Activated CD8-positive, alpha-beta T cell treated with anti-CD3 and anti-CD28 coated beads for 36 hours (primary cell): ENCODE results near the gene CCL25. TPM values are rescaled to one million over a fixed set of nuclear protein-coding genes. Genes with fewer than 3 reads are reported as not detected.

Experiments
- total RNA-seq, 2 experiments: library from RNA; stranded (reverse); gene quantifications; one replicate each; pipeline ENCODE4 v1.2.3, GENCODE V29; 2021

CCL25 gene
- total RNA-seq, 2 experiments from 2014 or later: 0.29 TPM; not detected in 1

Other genes with a start within 250 kb of the CCL25 start
- gene EVI5L, start 222.5 kb upstream of the CCL25 start, total RNA-seq: 1 to 10 TPM; 3.4 to 3.9 TPM
- gene PRR36, start 178.4 kb upstream of the CCL25 start, total RNA-seq: under 1 TPM in 1 of 2 experiments, not detected in 1; 0.20 TPM
- not detected for gene LRRC8E, start 164.2 kb upstream of the CCL25 start, total RNA-seq
- 10 to 100 TPM; 36.8 to 37.0 TPM for gene MAP2K7, start 148.9 kb upstream of the CCL25 start, total RNA-seq
- 1 to 10 TPM; 5.1 to 5.9 TPM for gene TGFBR3L, start 137.9 kb upstream of the CCL25 start, total RNA-seq
- gene SNAPC2, start 132.4 kb upstream of the CCL25 start, total RNA-seq: 10 to 100 TPM; 16.0 to 18.2 TPM
- gene CTXN1, start 126.6 kb upstream of the CCL25 start, total RNA-seq: under 1 TPM; 0.74 to 0.87 TPM
- gene TIMM44, start 109.1 kb upstream of the CCL25 start, total RNA-seq: 10 to 100 TPM; 92.3 to 95.5 TPM
- gene ELAVL1, start 47.1 kb upstream of the CCL25 start, total RNA-seq: 100 to 1,000 TPM; 161 to 164 TPM
- under 1 TPM in 1 of 2 experiments, not detected in 1; 0.02 TPM for gene FBN3, start 96.8 kb downstream of the CCL25 start, total RNA-seq
- 10 to 100 TPM; 15.5 to 19.7 TPM for gene CERS4, start 156.6 kb downstream of the CCL25 start, total RNA-seq